ENCODE measurements around the gene MXD3.
"Not testable (repeated sequence)": the region's sequence is repeated elsewhere in the genome, so short reads cannot be mapped to it uniquely, and the experiment has no call there.

Gene MXD3

GRCh38 chr5:177311723-177312648 is at the start of gene MXD3:
Gene MXD3 (minus strand): TSS chr5:177311898. CDS start chr5:177311830, 68 bp downstream.
- TF ChIP-seq, protein P1, sequence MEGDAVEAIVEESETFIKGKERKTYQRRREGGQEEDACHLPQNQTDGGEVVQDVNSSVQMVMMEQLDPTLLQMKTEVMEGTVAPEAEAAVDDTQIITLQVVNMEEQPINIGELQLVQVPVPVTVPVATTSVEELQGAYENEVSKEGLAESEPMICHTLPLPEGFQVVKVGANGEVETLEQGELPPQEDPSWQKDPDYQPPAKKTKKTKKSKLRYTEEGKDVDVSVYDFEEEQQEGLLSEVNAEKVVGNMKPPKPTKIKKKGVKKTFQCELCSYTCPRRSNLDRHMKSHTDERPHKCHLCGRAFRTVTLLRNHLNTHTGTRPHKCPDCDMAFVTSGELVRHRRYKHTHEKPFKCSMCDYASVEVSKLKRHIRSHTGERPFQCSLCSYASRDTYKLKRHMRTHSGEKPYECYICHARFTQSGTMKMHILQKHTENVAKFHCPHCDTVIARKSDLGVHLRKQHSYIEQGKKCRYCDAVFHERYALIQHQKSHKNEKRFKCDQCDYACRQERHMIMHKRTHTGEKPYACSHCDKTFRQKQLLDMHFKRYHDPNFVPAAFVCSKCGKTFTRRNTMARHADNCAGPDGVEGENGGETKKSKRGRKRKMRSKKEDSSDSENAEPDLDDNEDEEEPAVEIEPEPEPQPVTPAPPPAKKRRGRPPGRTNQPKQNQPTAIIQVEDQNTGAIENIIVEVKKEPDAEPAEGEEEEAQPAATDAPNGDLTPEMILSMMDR (conservative IDR thresholded peaks at IDR 0.05) = no peak
- peak within 1 kb of the TSS; percentile 83 for H3K27ac ChIP-seq

GRCh38 chr5:177360740-177361139 is 49.0 kb upstream of the MXD3 start:
- H3K27ac ChIP-seq = not testable (repeated sequence)

DNA sequence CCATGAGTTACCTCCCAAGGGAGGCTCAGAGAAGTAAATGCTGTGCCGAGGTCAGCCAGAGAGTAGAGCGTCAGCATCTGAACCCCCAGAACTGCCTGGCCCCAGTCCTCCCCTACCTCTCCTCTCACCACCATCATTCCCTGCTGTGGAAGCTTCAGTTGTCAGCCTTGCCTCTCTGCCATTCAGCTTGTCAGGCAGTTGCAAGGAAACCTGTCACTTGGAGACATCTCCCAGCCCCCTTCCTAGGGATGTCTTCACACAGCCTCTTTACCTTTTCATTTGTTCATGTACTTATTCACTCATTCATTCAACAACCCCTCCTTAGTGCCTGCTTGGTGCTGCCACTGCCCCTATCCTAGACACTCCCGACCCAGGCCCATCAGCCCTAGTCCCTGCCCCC is 48.2 kb upstream of the MXD3 start:
- no peak overlapping the region; the same call in 1 of the 2 replicates for H3K27ac ChIP-seq

GRCh38 chr5:177359451-177359851 is 47.8 kb upstream of the MXD3 start:
- TF ChIP-seq, protein P1 (conservative IDR thresholded peaks at IDR 0.05) = no peak
- no peak overlapping the region; the same call in 1 of the 2 replicates for H3K27ac ChIP-seq

More for the DNA sequence above, 48.2 kb upstream of the MXD3 start:
- TF ChIP-seq, protein P1 (conservative IDR thresholded peaks at IDR 0.05) = no peak

DNA sequence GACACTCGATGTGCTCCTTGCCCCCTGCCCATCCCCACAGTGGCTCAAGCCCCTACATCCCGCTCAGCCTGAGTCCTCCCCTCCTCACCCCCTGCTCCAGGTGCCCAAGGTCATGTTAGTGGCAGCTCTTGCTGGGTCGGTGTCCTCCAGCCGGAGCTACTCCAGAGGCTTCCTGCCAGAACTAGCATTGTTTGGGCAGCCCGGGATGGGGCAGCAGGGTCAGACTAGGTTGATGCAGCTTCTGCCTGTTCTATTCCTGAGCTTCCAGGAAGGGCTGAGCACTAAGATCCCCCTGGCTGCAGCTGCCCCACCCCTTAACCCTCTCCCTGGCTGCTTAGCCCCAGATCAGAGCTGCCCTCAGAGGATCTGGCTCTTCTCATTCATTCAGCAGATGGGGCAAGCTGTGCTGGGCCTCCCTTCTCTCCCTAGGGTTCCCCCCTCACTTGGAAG is 46.7 kb upstream of the MXD3 start:
- peak overlapping the region; percentile 80 for H3K27ac ChIP-seq
- TF ChIP-seq, protein P1 (conservative IDR thresholded peaks at IDR 0.05) = no peak

DNA sequence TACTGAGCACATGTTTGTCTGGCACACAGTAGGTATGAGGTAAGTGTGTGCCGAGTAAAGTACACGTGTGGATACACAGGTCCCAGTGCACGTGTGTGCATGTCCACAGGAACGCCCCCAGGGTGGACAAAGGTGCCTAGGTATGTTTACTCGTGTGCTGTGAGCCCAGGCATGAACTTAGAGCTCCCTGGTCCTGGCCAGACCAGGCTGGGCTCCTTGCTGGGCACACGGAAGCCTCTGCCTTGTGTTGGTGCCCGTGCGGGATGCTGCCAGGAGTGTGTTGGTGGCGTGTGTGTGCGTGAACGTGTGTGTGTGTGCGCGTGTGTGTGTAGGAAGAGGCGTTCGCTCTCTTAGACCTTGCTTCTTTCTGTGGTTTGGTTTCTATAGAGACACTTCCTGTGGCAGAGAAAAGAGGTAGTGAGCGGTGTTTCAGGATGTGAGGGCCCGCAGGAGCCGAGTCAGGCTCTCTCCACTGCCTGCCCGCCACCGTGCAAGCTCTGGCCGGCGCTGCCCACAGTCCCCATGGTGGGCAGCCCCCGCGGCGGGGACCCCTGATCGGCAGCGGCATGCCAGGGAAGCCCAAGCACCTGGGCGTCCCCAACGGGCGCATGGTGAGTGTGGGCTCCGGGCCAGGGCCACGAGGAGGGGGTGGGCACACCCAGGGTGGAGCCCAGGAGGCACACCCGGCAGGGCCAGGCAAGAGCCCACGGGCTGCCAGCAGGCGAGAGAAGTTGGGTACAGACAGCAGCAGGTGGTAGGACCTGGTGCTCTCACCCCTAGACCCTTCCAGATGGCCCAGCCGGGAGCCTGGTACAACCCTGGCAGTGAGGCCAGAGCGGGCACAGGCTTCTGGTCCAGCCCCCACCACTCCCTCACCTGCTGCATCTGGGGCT is 46.0 kb upstream of the MXD3 start, which contains the start of gene RGS14:
Gene RGS14 (plus strand): TSS at position 466 of the 893 bp plus-strand sequence. CDS start 101 bp downstream, at position 567.
- TF ChIP-seq, protein P1 (conservative IDR thresholded peaks at IDR 0.05) = no peak

DNA sequence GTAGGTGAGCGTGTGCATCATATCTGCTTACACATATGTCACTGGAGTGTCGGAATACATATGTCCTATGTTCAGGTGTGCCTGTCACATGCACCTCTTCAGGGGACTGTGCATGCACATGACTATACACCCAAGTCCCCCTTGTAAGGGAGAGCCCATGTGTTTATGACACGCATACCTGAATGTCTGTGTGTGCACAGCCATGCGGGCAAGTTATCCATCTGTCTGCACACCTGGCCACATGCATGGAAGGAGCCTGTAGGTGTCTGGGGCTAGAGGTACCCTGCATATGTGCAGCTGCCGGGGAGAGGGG is 45.4 kb upstream of the MXD3 start:
- H3K27ac ChIP-seq = peak overlapping the region; percentile 80
- TF ChIP-seq, protein P1 (conservative IDR thresholded peaks at IDR 0.05) = no peak

More for the DNA sequence above, 46.0 kb upstream of the MXD3 start, which contains the start of gene RGS14:
- peak within 1 kb of the TSS; percentile 80 for H3K27ac ChIP-seq
